Activated CD4-positive, CD25-positive, alpha-beta regulatory T cell treated with anti-CD3 and anti-CD28 coated beads, Interleukin-2, amount 50 U/mL, for 72 hours (primary cell): ENCODE data around the gene ERVH48-1.
"Not testable (repeated sequence)": the region's sequence is repeated elsewhere in the genome, so short reads cannot be mapped to it uniquely, and the experiment has no call there.

Experiments used
- DNase-seq: peaks from one replicate; pipeline ENCODE4 v3.0.0; 2021

Gene ERVH48-1

DNA sequence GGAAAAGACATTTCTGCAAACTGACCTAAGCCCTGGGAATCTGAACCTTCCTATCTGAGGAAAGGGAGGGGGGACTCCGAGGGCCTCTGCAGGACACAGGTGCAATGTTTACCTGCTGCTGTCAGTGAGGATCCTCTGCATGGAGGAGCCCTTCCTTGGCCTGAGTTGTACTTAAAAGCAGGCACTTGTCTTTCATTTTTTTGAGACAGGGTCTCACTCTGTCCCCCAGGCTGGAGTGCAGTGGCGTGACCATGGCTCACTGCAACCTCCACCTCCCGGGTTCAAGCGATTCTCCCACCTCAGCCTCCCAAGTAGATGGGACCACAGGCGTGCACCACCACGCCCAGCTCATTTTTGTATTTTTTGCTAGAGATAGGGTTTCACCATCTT lies 13.2 kb upstream of the ERVH48-1 start:
- DNase-seq: not testable (repeated sequence)

DNA sequence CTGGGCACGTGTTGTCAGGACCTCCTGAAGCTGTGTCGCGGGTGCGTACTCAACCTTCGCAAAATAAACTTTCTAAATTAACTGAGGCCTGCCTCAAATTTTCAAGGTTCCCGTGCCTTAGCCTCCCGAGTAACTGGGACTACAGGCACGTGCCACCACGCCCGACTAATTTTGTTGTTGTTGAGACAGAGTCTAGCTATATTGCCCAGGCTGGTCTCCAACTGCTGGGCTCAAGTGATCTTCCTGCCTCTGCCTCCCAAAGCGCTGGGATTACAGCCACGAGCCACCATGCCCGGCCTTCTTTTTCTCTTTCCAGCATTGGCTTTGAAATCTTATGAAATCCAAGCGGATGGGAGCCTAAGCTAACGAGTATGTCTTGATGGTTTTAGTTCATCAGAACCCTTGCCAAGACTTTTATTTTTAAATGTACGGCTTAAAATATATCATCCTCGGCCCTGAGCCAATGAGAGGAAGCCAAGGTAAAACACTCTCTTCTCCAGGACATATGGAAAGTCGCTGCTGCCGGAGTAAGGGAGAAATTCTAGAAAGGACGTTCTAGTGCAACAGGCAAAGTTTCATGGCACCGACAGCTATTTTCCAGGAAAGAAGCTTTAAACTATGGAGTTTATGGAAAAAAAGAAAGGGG lies 12.7 kb upstream of the ERVH48-1 start:
- DNase-seq: no peak

DNA sequence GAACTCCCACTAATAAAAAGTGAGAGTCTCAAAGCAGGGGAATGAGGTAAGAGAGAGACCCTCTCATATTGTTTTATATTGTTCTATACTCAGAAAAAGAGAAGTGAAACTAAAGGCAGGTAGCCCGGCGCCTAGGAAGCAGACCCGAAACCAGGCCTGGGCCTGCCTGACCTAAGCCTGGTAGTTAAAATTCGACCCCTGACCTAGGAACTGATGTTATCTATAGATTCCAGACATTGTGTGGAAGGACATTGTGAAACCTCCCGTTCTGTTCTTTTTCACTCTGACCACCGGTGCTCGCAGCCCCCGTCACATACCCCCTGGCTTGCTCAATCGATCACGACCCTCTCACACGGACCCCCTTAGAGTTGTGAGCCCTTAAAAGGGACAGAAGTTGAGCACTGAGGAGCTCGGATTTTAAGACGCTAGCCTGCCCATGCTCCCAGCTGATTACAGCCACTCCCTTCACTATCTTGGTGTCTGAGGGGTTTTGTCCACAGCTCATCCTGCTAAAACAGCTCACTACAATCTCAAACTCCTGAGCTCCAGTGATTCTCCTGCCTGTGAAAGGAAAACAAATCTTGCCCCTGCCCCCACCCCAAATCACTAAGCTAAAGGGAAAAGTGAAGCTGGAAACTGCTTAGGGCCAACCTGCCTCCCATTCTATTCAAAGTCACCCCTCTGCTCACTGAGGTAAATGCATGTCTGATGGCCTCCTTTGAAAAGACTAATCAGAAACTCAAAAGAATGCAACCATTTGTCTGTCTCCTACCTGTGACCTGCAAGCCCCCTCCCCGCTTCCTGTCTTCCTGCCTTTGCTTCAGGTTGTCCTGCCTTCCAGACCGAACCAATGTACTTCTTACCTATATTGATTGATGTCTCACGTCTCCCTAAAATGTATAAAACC lies 11.9 kb upstream of the ERVH48-1 start:
- DNase-seq: not testable (repeated sequence)

GRCh38 chr21:42936360-42936759 lies 10.9 kb upstream of the ERVH48-1 start:
- DNase-seq: not testable (repeated sequence)

DNA sequence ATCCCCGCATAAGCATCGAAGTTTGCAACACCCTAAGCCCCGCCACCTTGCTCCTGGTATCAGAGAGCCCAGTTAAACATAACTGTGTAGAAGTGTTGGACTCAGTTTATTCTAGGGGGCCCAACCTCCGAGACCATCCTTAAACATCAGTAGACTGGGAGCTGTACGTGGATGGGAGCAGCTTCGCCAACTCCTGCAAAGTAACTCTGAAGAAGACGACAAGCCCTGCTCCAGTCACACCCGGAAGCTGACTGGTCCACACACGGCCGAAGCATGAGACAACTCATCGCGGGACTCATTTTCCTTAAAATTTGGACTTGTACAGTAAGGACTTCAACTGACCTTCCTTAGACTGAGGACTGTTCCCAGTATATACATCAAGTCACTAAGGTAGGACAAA lies 8.5 kb upstream of the ERVH48-1 start:
- not testable (repeated sequence) for DNase-seq

- DNase-seq: not testable (repeated sequence)
Measured at GRCh38 chr21:42933137-42933970, 7.9 kb upstream of the ERVH48-1 start.

- DNase-seq: not testable (repeated sequence)
Measured at GRCh38 chr21:42932378-42933136, 7.1 kb upstream of the ERVH48-1 start.

DNA sequence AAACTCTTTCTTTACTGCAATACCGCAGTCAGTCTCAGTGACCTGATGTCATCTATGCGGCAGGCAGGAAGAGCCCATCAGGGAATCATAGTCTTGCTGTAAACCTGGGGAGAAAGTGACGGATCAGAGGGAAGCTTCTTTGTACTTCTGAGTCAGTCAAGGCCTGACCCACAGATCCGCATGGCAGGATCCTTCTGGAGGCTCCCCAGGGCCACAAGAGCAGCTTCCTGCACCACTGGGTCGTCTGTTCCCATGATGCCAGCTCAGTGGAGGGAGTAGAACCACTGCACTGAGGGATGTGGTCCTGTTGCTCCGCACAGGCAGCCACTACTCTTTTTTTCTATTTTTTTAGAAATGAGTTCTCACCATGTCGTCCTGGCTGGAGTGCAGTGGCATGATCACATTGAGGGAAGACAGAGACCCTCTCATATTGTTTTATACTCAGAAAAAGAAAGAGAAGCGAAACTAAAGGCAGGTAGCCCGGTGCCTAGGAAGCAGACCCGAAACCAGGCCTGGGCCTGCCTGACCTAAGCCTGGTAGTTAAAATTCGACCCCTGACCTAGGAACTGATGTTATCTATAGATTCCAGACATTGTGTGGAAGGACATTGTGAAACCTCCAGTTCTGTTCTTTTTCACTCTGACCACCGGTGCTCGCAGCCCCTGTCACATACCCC lies 6.3 kb upstream of the ERVH48-1 start:
- no peak for DNase-seq

- DNase-seq: no peak
Measured at GRCh38 chr21:42929969-42930368, 4.5 kb upstream of the ERVH48-1 start.

DNA sequence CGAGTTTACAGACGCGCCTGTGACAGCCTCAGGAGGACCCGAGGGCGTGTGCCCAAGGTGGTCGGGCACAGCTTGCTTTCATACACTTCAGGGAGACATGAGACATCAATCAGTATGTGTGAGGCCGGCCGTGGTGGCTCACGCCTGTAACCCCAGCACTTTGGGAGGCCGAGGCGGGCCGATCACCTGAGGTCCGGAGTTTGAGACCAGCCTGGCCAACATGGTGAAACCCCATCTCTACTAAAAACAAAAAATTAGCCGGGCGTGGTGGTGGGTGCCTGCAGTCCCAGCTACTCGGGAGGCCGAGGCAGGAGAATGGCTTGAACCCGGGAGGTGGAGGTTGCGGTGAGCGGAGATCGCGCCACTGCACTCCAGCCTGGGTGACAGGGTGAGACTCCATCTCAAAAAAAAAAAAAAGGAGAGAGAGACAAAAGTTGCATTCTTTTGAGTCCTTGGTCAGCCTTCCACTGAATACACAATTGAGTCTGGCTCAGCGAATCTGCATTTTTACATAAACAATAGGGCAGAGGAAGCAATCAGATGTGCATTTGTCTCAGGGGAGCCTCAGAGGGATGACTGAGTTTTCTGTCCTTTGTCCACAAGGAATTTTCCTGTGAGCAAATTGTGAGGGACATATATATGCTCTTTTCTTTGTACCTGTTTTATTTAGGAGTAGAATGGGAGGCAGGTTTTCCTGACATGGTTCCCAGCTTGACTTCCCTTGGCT lies 2.2 kb upstream of the ERVH48-1 start:
- not testable (repeated sequence) for DNase-seq

GRCh38 chr21:42924433-42924751 lies 1.0 kb downstream of the ERVH48-1 start:
- DNase-seq: no peak

DNA sequence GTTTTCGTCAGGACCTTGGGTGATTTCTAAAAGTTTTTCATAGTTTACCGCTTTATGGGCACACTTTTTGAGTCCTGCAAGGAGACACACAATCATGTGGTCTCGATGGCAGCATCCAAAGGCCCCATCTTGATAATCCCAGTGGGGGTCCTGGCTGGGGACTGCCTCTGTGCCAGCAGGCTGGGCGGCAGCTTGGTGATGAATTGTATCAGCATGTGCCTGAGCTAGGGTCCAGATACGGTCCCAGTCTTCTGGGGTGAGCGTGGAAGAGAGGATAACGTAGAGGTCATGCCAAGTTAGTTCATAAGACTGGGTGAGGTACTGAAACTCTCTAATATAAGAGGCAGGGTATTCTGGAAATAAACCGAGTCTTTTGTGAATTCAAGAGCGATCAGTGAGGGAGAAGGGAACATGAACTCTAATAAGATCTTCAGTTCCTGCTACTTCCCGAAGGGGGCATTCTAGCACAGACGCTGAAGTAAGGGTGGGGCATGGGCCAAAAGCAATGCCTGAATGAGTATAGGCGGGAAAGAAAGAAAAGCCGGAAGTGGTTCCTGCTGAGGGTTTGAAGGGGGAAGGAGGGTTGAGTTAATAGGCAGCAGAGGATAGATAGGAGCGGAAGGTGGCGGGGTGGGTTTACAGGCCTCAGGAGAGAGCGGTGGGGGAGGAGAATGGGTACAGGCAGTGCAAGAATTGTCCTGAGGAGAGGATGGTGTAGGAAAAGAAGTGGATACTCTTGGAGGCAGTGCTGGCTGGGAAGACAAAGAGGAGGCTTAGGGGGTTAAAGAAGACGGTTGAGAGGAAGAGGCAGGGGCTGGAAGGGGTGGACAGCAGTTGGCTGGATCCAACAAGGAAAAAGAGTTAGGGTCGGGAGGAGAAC lies 1.6 kb downstream of the ERVH48-1 start:
- DNase-seq: peak; percentile 54

DNA sequence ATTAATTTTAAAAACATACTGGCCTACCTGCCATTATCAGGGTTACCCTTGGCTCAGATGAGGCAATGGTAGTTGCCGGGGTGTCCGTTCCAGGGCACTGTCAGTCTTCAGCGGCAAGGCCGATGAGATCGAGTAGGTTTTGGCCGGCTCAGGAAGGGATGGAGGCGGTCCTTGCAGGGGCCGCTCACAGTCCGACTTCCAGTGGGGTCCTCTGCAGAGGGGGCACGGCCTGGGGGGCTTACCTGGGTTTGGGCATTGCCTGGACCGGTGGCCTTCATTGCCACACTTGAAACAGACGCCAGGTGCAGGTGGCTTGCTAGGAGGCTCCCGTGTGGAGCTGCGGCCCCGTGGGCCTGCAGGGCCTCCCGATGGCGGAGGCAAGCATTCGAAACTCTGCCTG lies 2.5 kb downstream of the ERVH48-1 start:
- DNase-seq: no peak

- no peak for DNase-seq
Measured at GRCh38 chr21:42921927-42922326, 3.5 kb downstream of the ERVH48-1 start.

DNA sequence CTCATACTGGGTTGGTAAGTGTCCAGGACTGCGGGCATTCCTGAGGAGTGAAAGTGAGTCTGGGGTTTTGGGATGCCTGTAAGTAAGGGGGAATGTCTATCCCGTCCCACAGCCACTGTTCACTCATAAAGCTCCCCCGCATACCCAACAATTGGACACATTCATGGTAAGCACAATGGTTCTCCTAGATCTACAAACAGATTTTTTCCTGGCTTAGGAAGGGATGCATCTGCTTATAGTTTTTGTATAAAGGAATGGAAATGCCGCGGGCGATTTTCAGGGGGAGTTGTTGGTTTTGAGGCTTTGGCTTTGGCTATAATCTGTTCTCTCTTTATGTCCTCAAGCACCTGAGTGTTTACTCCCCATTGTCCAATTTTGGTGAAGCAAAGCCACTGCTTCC lies 7.1 kb downstream of the ERVH48-1 start:
- no peak for DNase-seq

DNA sequence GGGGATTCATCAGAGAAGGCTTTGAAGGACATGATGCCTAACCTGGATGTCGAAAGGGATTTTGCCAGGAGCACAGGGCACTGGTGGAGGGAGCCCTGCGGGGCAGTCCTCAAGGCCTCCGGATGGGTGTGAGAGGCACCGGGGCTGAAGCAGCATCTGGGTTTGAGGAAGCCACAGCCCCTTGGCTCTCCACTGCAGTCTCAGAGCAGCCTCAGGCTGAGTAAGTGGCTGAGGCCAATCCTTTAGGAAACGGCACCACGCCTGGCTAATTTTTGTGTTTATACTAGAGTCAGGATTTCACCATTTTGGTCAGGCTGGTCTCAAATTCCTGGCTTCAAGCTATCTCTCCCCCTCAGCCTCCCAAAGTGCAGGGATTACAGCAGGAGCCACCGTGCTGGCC lies 12.0 kb downstream of the ERVH48-1 start:
- DNase-seq: no peak

DNA sequence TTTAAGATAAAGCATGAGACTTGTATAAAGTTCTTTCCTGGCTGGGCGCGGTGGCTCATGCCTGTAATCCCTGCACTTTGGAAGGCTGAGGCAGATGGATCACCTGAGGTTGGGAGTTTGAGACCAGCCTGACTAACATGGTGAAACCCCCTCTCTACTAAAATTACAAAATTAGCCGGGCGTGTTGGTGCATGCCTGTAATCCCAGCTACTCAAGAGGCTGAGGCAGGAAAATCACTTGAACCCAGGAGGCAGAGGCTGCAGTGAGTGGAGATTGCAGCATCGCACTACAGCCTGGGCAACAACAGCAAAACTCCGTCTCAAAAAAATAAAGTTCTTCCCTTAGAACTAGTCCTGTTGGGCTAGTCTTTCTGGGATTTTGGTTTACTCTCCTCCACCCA lies 13.5 kb downstream of the ERVH48-1 start:
- DNase-seq: not testable (repeated sequence)

- DNase-seq: not testable (repeated sequence)
Measured at GRCh38 chr21:42908484-42908883, 16.9 kb downstream of the ERVH48-1 start.

DNA sequence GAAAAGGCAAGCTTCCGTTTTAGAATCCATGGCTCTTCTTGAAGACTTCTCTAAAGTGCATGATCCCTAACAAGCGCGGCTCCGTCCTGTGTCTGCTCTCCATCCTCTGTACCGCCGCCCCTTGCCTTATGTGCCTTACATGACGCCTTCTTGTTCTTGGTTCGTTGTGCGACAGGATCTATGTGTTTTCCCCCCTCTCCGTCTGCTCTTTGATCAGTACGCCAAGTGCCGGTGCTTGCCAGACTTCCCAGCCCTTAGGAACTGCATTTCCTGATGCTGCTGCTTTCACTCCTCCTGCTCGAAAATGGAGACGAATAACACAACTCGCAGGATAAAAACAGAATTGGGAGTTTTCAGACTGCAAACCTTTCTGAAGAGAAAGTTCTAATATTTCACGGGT lies 19.2 kb downstream of the ERVH48-1 start:
- no peak for DNase-seq

DNA sequence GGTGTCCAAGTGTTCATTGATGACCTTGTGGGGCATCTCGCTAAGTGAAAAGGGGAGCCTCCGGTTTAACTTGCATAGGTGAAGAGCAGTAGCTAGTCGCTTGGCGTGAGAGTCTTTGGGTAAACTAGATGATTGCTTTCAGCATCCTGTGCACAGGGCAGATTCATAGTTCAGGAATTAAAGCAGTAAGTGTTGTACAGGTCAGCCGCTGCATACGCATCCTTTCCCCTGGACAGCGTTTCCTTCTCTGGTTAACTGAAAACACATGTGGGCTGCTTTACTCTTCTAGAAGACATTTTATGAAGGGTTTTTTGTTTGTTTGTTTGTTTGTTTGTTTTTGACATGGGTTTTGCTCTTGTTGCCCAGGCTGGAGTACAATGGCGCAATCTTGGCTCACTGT lies 20.2 kb downstream of the ERVH48-1 start:
- DNase-seq: no peak
